Inferior parietal cortex (tissue), 1 donor: Measurements from ENCODE around the gene CAPZA3.
"Not testable (repeated sequence)": the region's sequence is repeated elsewhere in the genome, so short reads cannot be mapped to it uniquely, and the experiment has no call there.

ENCODE experiments used
- DNase-seq: peaks from one replicate; pipeline ENCODE4 v3.0.0-alpha.2; 2016; ENCODE audit errors: extremely low spot score

The CAPZA3 gene

GRCh38 chr12:18753481-18754123 lies 15.7 kb downstream of the CAPZA3 start:
- DNase-seq: no peak

- DNase-seq: no peak
These were observed 16.3 kb downstream of the CAPZA3 start for GRCh38 chr12:18754124-18754707.

- DNase-seq: no peak
These were observed 17.4 kb downstream of the CAPZA3 start for GRCh38 chr12:18755341-18755740.

GRCh38 chr12:18766479-18766878 lies 28.6 kb downstream of the CAPZA3 start:
- DNase-seq: not testable (repeated sequence)

- DNase-seq: no peak
These were observed 44.9 kb downstream of the CAPZA3 start for GRCh38 chr12:18782827-18783226.

GRCh38 chr12:18785465-18785864 lies 47.5 kb downstream of the CAPZA3 start:
- DNase-seq: not testable (repeated sequence)
